GM18505 (cell line): ENCODE results near the gene CCDC68.

ENCODE experiments used
- ATAC-seq: cut with Tn5 transposase; IDR thresholded peaks from one replicate; pipeline ENCODE4 v1.9.1; 2021; ENCODE audit not compliant: unreplicated experiment
- POLR2A ChIP-seq: IDR thresholded peaks from 4 replicates; pipeline ENCODE4 v1.6.1; 2011; ENCODE audit warnings: borderline replicate concordance; ENCODE audit not compliant: insufficient read depth, insufficient read length; ENCODE audit errors: extremely low read depth

CCDC68 gene

DNA sequence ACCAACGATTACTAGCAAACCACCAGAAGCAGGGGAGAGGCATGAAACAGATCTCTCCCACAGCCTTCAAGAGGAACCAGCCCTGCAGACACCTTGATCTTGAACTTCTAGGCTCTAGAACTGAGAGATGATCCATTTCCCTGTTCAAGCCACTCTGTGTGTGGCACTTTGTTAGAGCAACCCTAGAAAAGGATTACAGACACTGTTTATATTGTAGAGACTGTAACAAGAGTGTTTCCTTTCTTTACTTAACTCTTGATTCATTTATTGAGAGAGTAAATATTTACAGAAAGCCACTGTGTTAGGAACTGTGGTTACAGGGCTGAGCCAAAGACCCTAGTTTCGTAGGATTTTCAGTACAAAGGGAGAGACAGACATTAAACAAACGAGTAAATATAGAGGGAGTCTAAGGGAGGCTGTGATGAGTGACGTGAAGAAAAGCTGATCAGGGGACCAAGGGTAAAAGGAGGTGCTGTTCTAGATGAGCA is 10.9 kb downstream of the CCDC68 start:
- no peak for TF ChIP-seq POLR2A
- no peak for ATAC-seq

GRCh38 chr18:54947091-54947490 is 12.2 kb downstream of the CCDC68 start:
- ATAC-seq = no peak
- TF ChIP-seq POLR2A = no peak

- TF ChIP-seq POLR2A = no peak
- ATAC-seq = peak; percentile 90
These were observed 13.1 kb downstream of the CCDC68 start for GRCh38 chr18:54946149-54946581.

GRCh38 chr18:54945576-54946125 is 13.6 kb downstream of the CCDC68 start:
- ATAC-seq = no peak

DNA sequence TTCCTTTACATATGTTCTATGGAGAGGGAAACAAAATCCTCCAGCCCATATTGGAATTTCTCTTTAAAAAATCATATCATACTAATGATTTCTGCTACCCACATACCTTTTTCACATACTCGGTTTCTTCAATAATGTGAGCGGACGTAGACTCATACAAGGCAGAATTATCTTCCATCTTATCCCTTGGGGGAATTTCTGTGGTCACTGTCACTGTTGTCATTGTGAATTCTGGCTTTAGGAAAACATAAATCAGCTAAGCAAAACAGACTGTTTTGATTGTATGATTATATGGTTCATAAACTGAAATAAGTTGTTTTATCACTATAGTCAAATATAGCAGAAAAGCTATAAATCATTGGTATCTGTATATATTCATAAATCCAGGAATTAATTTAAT is 16.7 kb downstream of the CCDC68 start:
- TF ChIP-seq POLR2A = no peak

More at GRCh38 chr18:54945576-54946125, 13.6 kb downstream of the CCDC68 start:
- TF ChIP-seq POLR2A = no peak

DNA sequence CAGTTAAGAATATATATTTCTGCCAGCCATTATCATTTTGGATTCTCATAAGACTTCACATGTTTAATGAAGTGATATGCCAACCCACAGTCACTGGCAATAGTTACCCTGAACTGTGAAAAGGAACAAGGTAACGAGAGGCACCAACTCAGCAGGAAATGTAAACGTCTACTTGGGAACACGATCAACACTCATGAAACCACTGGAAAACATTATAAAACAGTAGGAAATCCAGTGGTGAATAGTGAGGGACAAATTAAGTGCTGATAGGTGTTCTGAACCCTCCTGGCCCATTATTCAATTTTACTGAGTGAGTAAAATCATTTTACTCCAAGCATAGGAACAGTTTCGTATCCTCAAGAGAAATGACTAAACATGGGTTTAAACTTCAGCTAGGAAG is 17.1 kb downstream of the CCDC68 start:
- no peak for TF ChIP-seq POLR2A
- no peak for ATAC-seq

More for the DNA sequence above, 16.7 kb downstream of the CCDC68 start:
- no peak for ATAC-seq

DNA sequence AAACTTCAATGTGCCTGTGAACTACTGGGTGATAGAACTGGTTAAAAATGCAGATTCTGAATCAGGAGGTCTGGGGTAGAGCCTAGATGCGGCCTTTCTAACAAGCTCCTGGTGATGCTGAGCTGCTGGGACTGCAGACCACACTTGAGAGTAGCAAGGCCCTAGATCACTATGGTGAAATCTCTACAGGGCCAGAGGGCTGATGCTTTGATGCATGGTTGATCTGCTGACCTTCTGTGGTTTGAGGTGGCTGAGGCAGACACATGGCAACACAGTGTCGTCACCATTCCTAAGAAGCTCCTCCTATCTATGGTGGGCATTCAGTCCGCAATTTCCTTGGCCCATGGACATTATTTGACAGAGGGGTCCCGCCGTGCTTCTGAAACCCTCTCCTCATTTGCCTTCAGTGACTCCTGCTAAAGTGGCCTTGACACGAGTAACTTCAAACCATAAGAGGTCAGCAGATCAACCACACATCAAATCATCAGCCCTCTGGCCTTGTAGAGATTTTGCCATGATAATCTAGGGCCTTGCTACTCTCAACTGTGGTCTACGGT is 19.8 kb downstream of the CCDC68 start:
- ATAC-seq = no peak

DNA sequence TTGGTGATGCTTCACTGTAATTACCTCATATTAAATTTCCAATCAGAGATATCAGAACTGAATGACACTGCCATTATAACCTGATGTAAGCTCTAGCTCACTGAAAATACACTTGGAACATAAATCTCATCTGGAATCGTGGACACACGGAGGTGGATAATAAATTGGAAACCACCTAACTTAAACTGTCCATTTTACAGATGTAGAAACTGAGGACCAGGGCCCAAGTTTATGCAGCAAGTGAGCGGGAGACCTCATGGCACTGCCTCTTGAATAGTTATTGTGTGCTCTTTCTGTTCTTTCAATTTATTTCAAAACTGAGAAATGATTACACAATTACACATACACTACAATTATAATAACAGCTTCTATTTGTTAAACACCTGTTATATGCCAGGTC is 20.8 kb downstream of the CCDC68 start:
- TF ChIP-seq POLR2A = no peak
- ATAC-seq = no peak

More for the DNA sequence above, 19.8 kb downstream of the CCDC68 start:
- TF ChIP-seq POLR2A = no peak

DNA sequence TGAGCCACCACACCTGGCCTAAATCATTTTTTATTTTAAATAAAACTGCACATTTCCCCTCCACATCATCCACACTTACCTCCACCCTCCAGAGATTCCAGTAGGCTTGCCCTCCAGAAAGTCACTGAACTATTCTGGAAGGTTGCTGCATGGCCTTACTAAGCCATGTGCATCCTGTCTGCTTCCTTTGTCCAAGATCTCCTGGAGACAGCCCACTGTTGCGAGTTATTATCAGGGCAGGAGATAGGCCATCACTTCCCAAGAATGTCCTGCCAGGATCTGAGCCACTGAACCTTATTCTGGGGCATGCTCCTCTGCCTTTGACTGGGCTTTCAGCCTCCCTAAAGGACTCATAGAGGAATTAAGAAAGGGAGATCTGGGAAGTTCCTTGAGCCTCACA is 26.8 kb downstream of the CCDC68 start:
- ATAC-seq = no peak
- TF ChIP-seq POLR2A = no peak

- no peak for ATAC-seq
- no peak for TF ChIP-seq POLR2A
These were observed 28.1 kb downstream of the CCDC68 start for GRCh38 chr18:54931152-54931551.

GRCh38 chr18:54928236-54928635 is 31.0 kb downstream of the CCDC68 start:
- no peak for ATAC-seq
- no peak for TF ChIP-seq POLR2A

DNA sequence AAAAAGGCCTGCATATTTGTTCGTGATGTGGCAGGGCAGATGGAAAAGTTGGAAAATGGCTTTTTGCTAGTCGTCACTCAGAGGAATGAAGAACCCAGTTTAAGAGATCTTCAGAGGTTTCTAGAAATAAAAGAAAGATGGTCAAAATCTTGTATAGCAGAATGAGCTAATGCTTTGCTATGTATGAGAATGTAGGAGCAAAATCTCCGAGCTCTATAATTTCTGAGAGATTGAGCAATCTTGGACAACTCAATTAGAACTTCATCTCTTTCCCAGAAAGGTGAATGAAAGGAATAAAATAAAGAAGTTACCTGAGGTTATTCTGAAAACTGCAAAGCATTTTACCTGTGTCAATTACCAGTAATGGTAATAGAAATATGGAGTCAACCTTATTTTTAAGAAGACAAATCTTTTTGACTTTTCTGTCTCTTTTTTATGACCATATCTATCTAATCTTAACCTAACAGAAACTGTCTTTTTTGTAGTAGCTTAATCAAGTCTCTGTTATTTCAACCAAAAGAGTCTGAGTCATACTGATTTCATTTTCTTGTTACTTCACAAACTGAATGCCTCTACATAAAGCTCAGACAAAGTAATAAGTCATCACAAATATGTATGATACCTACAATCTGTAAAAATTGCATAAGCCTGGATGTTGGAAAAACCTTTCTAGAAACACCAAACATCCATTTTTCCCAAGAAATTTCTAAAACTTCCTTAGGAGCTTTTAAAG is 32.5 kb downstream of the CCDC68 start:
- no peak for ATAC-seq
- no peak for TF ChIP-seq POLR2A

GRCh38 chr18:54924948-54925347 is 34.3 kb downstream of the CCDC68 start:
- TF ChIP-seq POLR2A = no peak
- no peak for ATAC-seq
